ENCODE measurements around the gene WFDC6. TPM values are rescaled to one million over a fixed set of nuclear protein-coding genes. Genes with fewer than 3 reads are reported as not detected.

The WFDC6 gene
- total RNA-seq, 1 donor from 2014 or later, result not detected

- no peak for DNase-seq
Measured at GRCh38 chr20:45515147-45515913, 24.0 kb downstream of the WFDC6 start, which contains the start of gene SPINT3. SPINT3 (minus strand) TSS chr20:45515622; CDS start chr20:45515608, 14 bp downstream.

- DNase-seq, result no peak
Measured at GRCh38 chr20:45510242-45510862, 28.9 kb downstream of the WFDC6 start.

GRCh38 chr20:45509091-45509490, 30.2 kb downstream of the WFDC6 start:
- DNase-seq, result no peak

- DNase-seq, result no peak
Measured at GRCh38 chr20:45508068-45508886, 31.0 kb downstream of the WFDC6 start.

- no peak for DNase-seq
Measured at GRCh38 chr20:45507011-45507820, 32.1 kb downstream of the WFDC6 start.

GRCh38 chr20:45506398-45506797, 32.9 kb downstream of the WFDC6 start:
- no peak for DNase-seq

- no peak for DNase-seq
Measured at GRCh38 chr20:45503403-45503802, 35.9 kb downstream of the WFDC6 start.

GRCh38 chr20:45502561-45502960, 36.7 kb downstream of the WFDC6 start:
- DNase-seq, result no peak

GRCh38 chr20:45501600-45501999, 37.7 kb downstream of the WFDC6 start:
- DNase-seq, result no peak

GRCh38 chr20:45500022-45500421, 39.3 kb downstream of the WFDC6 start:
- no peak for DNase-seq

GRCh38 chr20:45497971-45498494, 41.2 kb downstream of the WFDC6 start:
- no peak for DNase-seq

GRCh38 chr20:45496166-45496565, 43.1 kb downstream of the WFDC6 start:
- no peak for DNase-seq

GRCh38 chr20:45495501-45495941, 43.8 kb downstream of the WFDC6 start:
- no peak for DNase-seq

GRCh38 chr20:45489083-45489531, 50.2 kb downstream of the WFDC6 start:
- DNase-seq, result no peak

GRCh38 chr20:45487231-45487635, 52.0 kb downstream of the WFDC6 start:
- DNase-seq, result no peak

GRCh38 chr20:45485388-45485787, 53.9 kb downstream of the WFDC6 start:
- DNase-seq, result no peak

GRCh38 chr20:45484676-45485075, 54.6 kb downstream of the WFDC6 start:
- no peak for DNase-seq

All from skin of body (tissue), 2 donors.